ENCODE measurements around the gene HECW1. TPM values are rescaled to one million over a fixed set of nuclear protein-coding genes. Genes with fewer than 3 reads are reported as not detected.

The HECW1 gene
- total and polyA plus RNA-seq, 4 donors, result 0.05 TPM; not detected in 3

- 76% methylated on average over 6 of the region's 6 CpGs for WGBS
- no peak overlapping the region for H3K9ac ChIP-seq (ENCODE audit: low read depth in 1 of 2, low read length in 2 of 2)
- no peak overlapping the region for H3K4me3 ChIP-seq (ENCODE audit: low read depth in 1 of 3, low read length in 3 of 3)
- no peak for DNase-seq (ENCODE audit: low spot score)
- H3K27me3 ChIP-seq (ENCODE audit: control insufficient read depth in 4 of 4, insufficient read depth in 4 of 4, low read length in 3 of 4), result no peaks in the 10 kb centered on the region
- H3K4me1 ChIP-seq (ENCODE audit: control insufficient read depth in 4 of 4, insufficient read depth in 4 of 4, low read length in 3 of 4), result peaks cover 0 to 40% (median 30%) of the 10 kb centered on the region in 4 donors
- no peaks in the 10 kb centered on the region for H3K9me3 ChIP-seq (ENCODE audit: control insufficient read depth in 4 of 4, low read length in 3 of 4)
- H3K36me3 ChIP-seq (ENCODE audit: control insufficient read depth in 4 of 4, insufficient read depth in 3 of 4, low read depth in 1 of 4, low read length in 3 of 4), result no peaks in the 10 kb centered on the region
- TF ChIP-seq MAX (IDR thresholded peaks at IDR 0.05), result no peak
- no peak for TF ChIP-seq NR2F2 (IDR thresholded peaks at IDR 0.05)
- TF ChIP-seq ZBTB33 (IDR thresholded peaks at IDR 0.05), result no peak
- TF ChIP-seq HNF4A (conservative IDR thresholded peaks at IDR 0.05), result no peak
- no peak for TF ChIP-seq FOXA2 (IDR thresholded peaks at IDR 0.05)
- no peak for TF ChIP-seq REST (IDR thresholded peaks at IDR 0.05)
- no peak for TF ChIP-seq JUND (IDR thresholded peaks at IDR 0.05)
- TF ChIP-seq RXRA (IDR thresholded peaks at IDR 0.05), result no peak
- no peak for TF ChIP-seq RAD21 (IDR thresholded peaks at IDR 0.05)
- no peak for TF ChIP-seq HNF4G (IDR thresholded peaks at IDR 0.05)
- TF ChIP-seq GABPA (IDR thresholded peaks at IDR 0.05 in 1 of 2, conservative IDR thresholded peaks at IDR 0.05 in 1 of 2), result no peak
- TF ChIP-seq FOXA1 (IDR thresholded peaks at IDR 0.05), result no peak
- TF ChIP-seq YY1 (IDR thresholded peaks at IDR 0.05), result no peak
- TF ChIP-seq CTCF (IDR thresholded peaks at IDR 0.05; ENCODE audit: low read depth, low read length, missing input control), result no peak
- TF ChIP-seq ATF3 (IDR thresholded peaks at IDR 0.05), result no peak
- TF ChIP-seq SP1 (IDR thresholded peaks at IDR 0.05), result no peak
- H3K27ac ChIP-seq (ENCODE audit: low read depth in 1 of 2, low read length in 2 of 2), result no peak overlapping the region
Measured at GRCh38 chr7:43484678-43485395, 372.4 kb downstream of the HECW1 start.
